CD14-positive monocyte (primary cell): ENCODE results near the gene FAM83G. TPM values are rescaled to one million over a fixed set of nuclear protein-coding genes. Genes with fewer than 3 reads are reported as not detected.

ENCODE experiments used
- DNase-seq, 3 donors: peaks; one replicate each; pipeline ENCODE4 v3.0.0-alpha.2; 2011 to 2022
- H2AFZ ChIP-seq: 2 replicates; pipeline ENCODE4 v1.6.0; 2012; ENCODE audit warnings: mild to moderate bottlenecking, low read depth, low read length, inconsistent platforms; ENCODE audit not compliant: insufficient read depth, poor library complexity, severe bottlenecking
- H3K27ac ChIP-seq, 2 donors: 1 replicate in 1 of 2; 2 replicates in 1 of 2; pipeline ENCODE4 v1.5.1; 2012 to 2013; ENCODE audit warnings: low read length in 2 of 2, control low read depth in 1 of 2, inconsistent platforms in 1 of 2, low read depth in 1 of 2, mild to moderate bottlenecking in 1 of 2
- H3K27me3 ChIP-seq, 2 donors: one replicate each; pipeline versions ENCODE4 v1.6.0 to v1.6.1; 2011 to 2013; ENCODE audit warnings: low read length in 2 of 2; ENCODE audit not compliant: control insufficient read depth in 2 of 2, insufficient read depth in 2 of 2
- H3K36me3 ChIP-seq, 2 donors: replicated peaks in 1 of 2; 1 replicate in 1 of 2; 2 replicates in 1 of 2; pipeline versions ENCODE4 v1.5.1 to v1.6.1; 2012 to 2013; ENCODE audit warnings: low read length in 2 of 2, control low read depth in 1 of 2, inconsistent platforms in 1 of 2, mild to moderate bottlenecking in 1 of 2; ENCODE audit not compliant: insufficient read depth in 2 of 2, control insufficient read depth in 1 of 2
- H3K4me1 ChIP-seq, 2 donors: 1 replicate in 1 of 2; 2 replicates in 1 of 2; pipeline versions ENCODE4 v1.5.1 to v1.6.1; 2012 to 2013; ENCODE audit warnings: low read length in 2 of 2, control low read depth in 1 of 2, inconsistent platforms in 1 of 2, mild to moderate bottlenecking in 1 of 2, moderate library complexity in 1 of 2; ENCODE audit not compliant: insufficient read depth in 2 of 2, control insufficient read depth in 1 of 2
- H3K4me2 ChIP-seq: replicated peaks from 2 replicates; pipeline ENCODE3; 2012; ENCODE audit warnings: low read length, moderate library complexity, mild to moderate bottlenecking; ENCODE audit not compliant: poor library complexity, severe bottlenecking; ENCODE audit errors: extremely low read depth
- H3K4me3 ChIP-seq, 3 experiments: fragments of 200-600 bp in 1 of 3; sonication (generic) in 1 of 3; replicated peaks in 1 of 3; 1 replicate in 2 of 3; 2 replicates in 1 of 3; pipeline ENCODE4 v1.5.1; 2011 to 2013; ENCODE audit warnings: low read length in 3 of 3, mild to moderate bottlenecking in 3 of 3, control low read depth in 2 of 3, low read depth in 2 of 3, inconsistent platforms in 1 of 3, moderate library complexity in 1 of 3
- H3K79me2 ChIP-seq: 2 replicates; pipeline ENCODE4 v1.6.0; 2012; ENCODE audit warnings: mild to moderate bottlenecking, control low read depth, inconsistent platforms, low read length, moderate library complexity; ENCODE audit not compliant: insufficient read depth
- H3K9ac ChIP-seq: 2 replicates; pipeline ENCODE4 v1.6.0; 2017; ENCODE audit warnings: low read length, mild to moderate bottlenecking; ENCODE audit not compliant: insufficient read depth, poor library complexity, severe bottlenecking
- H3K9me3 ChIP-seq, 2 donors: replicated peaks in 1 of 2; 1 replicate in 1 of 2; 2 replicates in 1 of 2; pipeline versions ENCODE4 v1.5.1 to v1.6.1; 2012 to 2013; ENCODE audit warnings: low read length in 2 of 2, control low read depth in 1 of 2; ENCODE audit not compliant: control insufficient read depth in 1 of 2, insufficient read depth in 1 of 2
- H4K20me1 ChIP-seq: 2 replicates; pipeline ENCODE4 v1.6.0; 2012; ENCODE audit warnings: mild to moderate bottlenecking, low read length, control low read depth, moderate library complexity; ENCODE audit not compliant: insufficient read depth
- H3K27ac Mint-ChIP-seq, 7 donors: one replicate each; pipeline ENCODE4 v1.8.0; 2020; ENCODE audit warnings: mild to moderate bottlenecking in 7 of 7, mixed read lengths in 7 of 7, moderate library complexity in 6 of 7, inconsistent platforms in 2 of 7
- H3K27me3 Mint-ChIP-seq, 3 donors: one replicate each; pipeline ENCODE4 v1.8.0; 2021 to 2022; ENCODE audit warnings: low read depth in 3 of 3, mild to moderate bottlenecking in 3 of 3, mixed read lengths in 3 of 3, moderate library complexity in 3 of 3, inconsistent platforms in 1 of 3
- H3K36me3 Mint-ChIP-seq, 2 donors: one replicate each; pipeline ENCODE4 v1.8.0; 2020; ENCODE audit warnings: mixed read lengths in 2 of 2, inconsistent platforms in 1 of 2, mild to moderate bottlenecking in 1 of 2
- H3K4me1 Mint-ChIP-seq: one replicate; pipeline ENCODE4 v1.8.0; 2020; ENCODE audit warnings: mild to moderate bottlenecking, mixed read lengths
- H3K4me3 Mint-ChIP-seq, 2 donors: one replicate each; pipeline ENCODE4 v1.8.0; 2020; ENCODE audit warnings: mild to moderate bottlenecking in 2 of 2, mixed read lengths in 2 of 2, moderate library complexity in 1 of 2
- H3K9me3 Mint-ChIP-seq, 7 donors: one replicate each; pipeline ENCODE4 v1.8.0; 2020 to 2022; ENCODE audit warnings: mixed read lengths in 7 of 7, mild to moderate bottlenecking in 6 of 7, moderate library complexity in 6 of 7, inconsistent platforms in 2 of 7
- WGBS: methylation state at CpG from one replicate; pipeline ENCODE4 v1.1.5; 2013; ENCODE audit warnings: missing lambda C conversion rate; ENCODE audit not compliant: insufficient coverage; 5-methylcytosine and 5-hydroxymethylcytosine counted together
- intact Hi-C, 2 donors: fragments of 100-400 bp; cut with micrococcal nuclease; formaldehyde crosslinking; loops; one replicate each; pipeline versions ENCODE4 v1.15.0 to v1.15.1; 2023
- polyA plus RNA-seq, 3 donors: library from polyadenylated mRNA; depleted of rRNA in 1 of 3; unstranded in 2 of 3; stranded (reverse) in 1 of 3; fragments of 300-500 nt in 2 of 3; fragments of >200 nt in 1 of 3; fragmentation: Illumina TruSeq in 2 of 3; gene quantifications; 1 replicate in 2 of 3; 2 replicates in 1 of 3; pipeline ENCODE4 v1.2.3, GENCODE V29; 2012 to 2021
- TF ChIP-seq, protein P1 (sequence below): fragments of 200-600 bp; IDR thresholded peaks from one replicate; pipeline ENCODE4 v1.8.0; 2022; ENCODE audit warnings: antibody characterized with exemption, mild to moderate bottlenecking

The FAM83G gene
- polyA plus RNA-seq, 3 donors, result 0.04 to 0.17 (median 0.08) TPM

DNA sequence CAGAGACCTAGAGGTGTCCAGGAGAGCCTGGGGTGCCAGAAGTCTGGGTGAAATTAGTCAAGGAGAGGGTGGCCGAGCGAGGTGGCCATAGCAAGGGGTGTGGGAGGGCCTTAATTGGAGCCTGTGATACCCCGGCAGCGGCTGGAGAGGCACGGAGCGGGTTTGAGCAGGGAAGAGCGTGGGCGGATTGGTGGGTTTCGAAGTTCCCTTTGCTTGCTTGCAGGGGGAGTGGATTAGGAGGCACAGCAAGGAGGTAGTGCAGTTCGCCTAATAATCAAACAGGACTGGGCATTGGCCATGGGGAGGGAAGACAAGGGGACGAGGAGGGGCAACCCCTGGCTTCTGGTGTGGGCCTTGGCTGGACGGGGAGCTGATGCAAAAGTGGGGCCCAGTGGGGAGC lies 5.4 kb upstream of the FAM83G start:
- Histone ChIP-seq H3K4me2 (no peak overlapping the region), H2AFZ (no peak overlapping the region), H3K4me1 (peaks cover 1 to 2% of the 10 kb centered on the region in 2 donors), H3K9me3 (no peaks in the 10 kb centered on the region), H3K4me3 (no peak overlapping the region), H4K20me1 (no peaks in the 10 kb centered on the region), H3K27ac (no peak overlapping the region), H3K36me3 (no peaks in the 10 kb centered on the region), H3K9ac (no peak overlapping the region), H3K27me3 (peaks cover 0 to 8% of the 10 kb centered on the region in 2 donors), H3K79me2 (no peaks in the 10 kb centered on the region)
- Mint-ChIP-seq H3K27ac (no peak overlapping the region), H3K36me3 (no peaks in the 10 kb centered on the region), H3K4me1 (peaks cover under 1% of the 10 kb centered on the region), H3K27me3 (peaks cover 5 to 13% (median 10%) of the 10 kb centered on the region in 3 donors), H3K4me3 (no peak overlapping the region), H3K9me3 (peaks cover 0 to 9% (median 0%) of the 10 kb centered on the region in 7 donors)
- intact Hi-C loops, result loop anchor here in 1 of 2 donors (10.0 kb wide), 1 partner anchor 55 kb away; the partner anchor contains the start of gene SLC5A10
- no peak for DNase-seq
- 91% methylated on average over 8 of the region's 12 CpGs for WGBS
- TF ChIP-seq, protein P1, sequence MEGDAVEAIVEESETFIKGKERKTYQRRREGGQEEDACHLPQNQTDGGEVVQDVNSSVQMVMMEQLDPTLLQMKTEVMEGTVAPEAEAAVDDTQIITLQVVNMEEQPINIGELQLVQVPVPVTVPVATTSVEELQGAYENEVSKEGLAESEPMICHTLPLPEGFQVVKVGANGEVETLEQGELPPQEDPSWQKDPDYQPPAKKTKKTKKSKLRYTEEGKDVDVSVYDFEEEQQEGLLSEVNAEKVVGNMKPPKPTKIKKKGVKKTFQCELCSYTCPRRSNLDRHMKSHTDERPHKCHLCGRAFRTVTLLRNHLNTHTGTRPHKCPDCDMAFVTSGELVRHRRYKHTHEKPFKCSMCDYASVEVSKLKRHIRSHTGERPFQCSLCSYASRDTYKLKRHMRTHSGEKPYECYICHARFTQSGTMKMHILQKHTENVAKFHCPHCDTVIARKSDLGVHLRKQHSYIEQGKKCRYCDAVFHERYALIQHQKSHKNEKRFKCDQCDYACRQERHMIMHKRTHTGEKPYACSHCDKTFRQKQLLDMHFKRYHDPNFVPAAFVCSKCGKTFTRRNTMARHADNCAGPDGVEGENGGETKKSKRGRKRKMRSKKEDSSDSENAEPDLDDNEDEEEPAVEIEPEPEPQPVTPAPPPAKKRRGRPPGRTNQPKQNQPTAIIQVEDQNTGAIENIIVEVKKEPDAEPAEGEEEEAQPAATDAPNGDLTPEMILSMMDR, result no peak

DNA sequence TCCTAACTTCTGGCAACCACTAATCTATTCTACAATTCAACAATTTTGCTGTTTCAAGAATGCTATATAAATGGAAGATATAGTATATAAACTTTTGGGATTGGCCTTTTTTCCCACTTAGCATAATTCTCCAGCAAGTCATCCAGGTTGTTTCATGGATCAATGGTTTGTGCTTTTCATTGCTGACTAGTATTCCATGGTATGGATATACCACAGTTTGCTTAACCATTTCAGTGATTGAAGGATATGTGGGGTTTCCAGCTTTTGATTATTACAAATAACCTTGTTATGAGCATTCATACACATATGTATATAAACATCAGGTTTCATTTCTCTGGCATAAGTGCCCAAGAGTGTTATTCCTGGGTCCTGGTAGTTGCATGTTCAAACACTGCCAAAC lies 2.1 kb upstream of the FAM83G start:
- Mint-ChIP-seq H3K4me1 (peaks cover 12% of the 10 kb centered on the region), H3K36me3 (peaks cover 0 to 3% of the 10 kb centered on the region in 2 donors), H3K27ac (no peak overlapping the region), H3K4me3 (no peak overlapping the region), H3K27me3 (peaks cover 28 to 44% (median 31%) of the 10 kb centered on the region in 3 donors), H3K9me3 (peaks cover 0 to 12% (median 2%) of the 10 kb centered on the region in 7 donors)
- H3K9me3 ChIP-seq, result no peaks in the 10 kb centered on the region
- TF ChIP-seq, protein P1, result no peak
- no peak for DNase-seq
- H3K36me3 ChIP-seq, result no peaks in the 10 kb centered on the region
- H3K4me2 ChIP-seq, result no peak overlapping the region
- H3K27ac ChIP-seq, result no peak overlapping the region
- no peak overlapping the region for H2AFZ ChIP-seq
- no peaks in the 10 kb centered on the region for H4K20me1 ChIP-seq
- intact Hi-C loops, result loop anchor here in 1 of 2 donors (10.0 kb wide), 1 partner anchor 52 kb away; the partner anchor contains the start of gene SLC5A10
- peaks cover 5 to 24% of the 10 kb centered on the region in 2 donors for H3K4me1 ChIP-seq
- H3K9ac ChIP-seq, result no peak overlapping the region
- H3K79me2 ChIP-seq, result no peaks in the 10 kb centered on the region
- H3K4me3 ChIP-seq, result no peak overlapping the region
- H3K27me3 ChIP-seq, result peaks cover 0 to 34% of the 10 kb centered on the region in 2 donors
